ENCODE data around the gene RIOK1.

The RIOK1 gene

DNA sequence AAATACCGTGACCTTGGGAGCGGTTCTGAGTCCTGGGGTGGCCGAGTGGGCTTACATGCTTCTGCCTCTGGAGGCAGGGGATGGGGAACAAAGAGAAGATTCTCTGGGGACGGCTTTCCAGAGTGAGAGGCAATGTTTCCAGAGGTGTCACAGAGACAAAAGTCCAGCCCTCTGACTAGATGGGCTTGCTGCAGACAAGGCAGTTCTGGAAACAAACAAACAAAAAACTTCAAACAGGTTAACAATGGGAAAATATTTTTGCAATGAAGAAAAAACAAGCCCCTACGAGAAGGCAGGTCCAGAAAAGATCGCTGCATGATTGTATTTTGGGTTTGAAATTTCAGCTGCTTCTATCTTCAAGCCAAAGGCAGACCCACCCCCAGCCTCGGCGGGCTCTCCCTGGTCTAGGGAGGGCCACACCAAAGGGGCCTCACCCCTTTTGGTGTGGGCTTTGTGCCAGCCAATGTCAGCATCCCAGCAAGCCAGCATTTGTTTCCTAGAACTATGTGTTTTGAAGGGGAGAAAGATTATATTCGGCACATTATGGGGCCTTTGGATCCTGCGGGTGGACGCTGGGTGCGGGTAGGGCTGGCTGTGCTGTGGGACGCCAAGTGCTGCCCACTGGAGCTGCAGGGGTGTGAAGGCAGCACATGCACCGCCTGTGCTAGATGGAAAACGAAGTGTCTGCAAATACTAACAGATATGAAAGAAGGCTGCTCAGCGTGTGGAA, 42.9 kb downstream of the RIOK1 start:
- no peak for TF ChIP-seq CTCF (IDR thresholded peaks at IDR 0.05; ENCODE audit: extremely low read depth, missing control alignments)
- DNase-seq (ENCODE audit: low spot score) = no peak

- TF ChIP-seq CTCF (IDR thresholded peaks at IDR 0.05; ENCODE audit: extremely low read depth, missing control alignments) = no peak
- no peak for DNase-seq (ENCODE audit: low spot score)
Observed at GRCh38 chr6:7433121-7433617, 43.6 kb downstream of the RIOK1 start.

DNA sequence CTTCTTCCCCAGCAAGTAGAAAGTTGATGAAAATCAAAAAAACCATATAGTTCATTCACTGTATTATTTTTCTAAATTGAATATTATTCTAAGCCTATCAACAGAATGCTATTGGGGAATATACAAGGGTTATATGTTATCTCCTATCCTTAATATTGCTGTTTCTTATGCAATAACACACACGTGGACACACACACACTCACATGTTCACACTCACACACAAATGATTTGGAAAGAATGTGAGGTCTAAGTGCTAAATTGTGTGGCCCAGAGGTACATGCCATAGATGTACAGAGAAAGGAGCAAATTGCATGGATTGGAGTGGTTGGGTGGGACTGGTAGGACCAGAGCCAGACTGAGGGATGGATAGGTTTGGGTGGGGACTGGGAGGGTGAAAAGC, 45.1 kb downstream of the RIOK1 start:
- DNase-seq (ENCODE audit: low spot score) = no peak
- TF ChIP-seq CTCF (IDR thresholded peaks at IDR 0.05; ENCODE audit: extremely low read depth, missing control alignments) = no peak

- TF ChIP-seq CTCF (IDR thresholded peaks at IDR 0.05; ENCODE audit: extremely low read depth, missing control alignments) = no peak
- DNase-seq (ENCODE audit: low spot score) = no peak
Observed at GRCh38 chr6:7438011-7438410, 48.4 kb downstream of the RIOK1 start.

- no peak for DNase-seq (ENCODE audit: low spot score)
- TF ChIP-seq CTCF (IDR thresholded peaks at IDR 0.05; ENCODE audit: extremely low read depth, missing control alignments) = no peak
Observed at GRCh38 chr6:7439228-7439627, 49.6 kb downstream of the RIOK1 start.

DNA sequence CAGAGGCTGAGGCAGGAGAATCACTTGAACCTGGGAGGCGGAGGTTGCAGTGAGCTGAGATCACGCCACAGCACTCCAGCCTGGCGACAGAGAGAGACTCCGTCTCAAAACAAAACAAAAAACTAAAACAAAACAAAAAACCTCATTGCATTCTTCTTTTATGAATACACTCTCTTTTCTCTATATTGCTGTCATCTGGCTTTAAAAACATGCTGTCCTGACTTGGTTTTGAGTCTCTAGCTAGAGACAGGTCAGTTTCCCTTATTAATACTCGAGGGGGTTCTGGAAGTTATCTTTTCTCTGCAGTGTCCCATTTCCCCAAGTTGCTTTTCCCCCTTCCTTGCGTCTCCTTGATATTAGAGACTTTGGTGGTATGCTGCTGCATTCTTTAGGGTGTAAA, 50.9 kb downstream of the RIOK1 start:
- DNase-seq (ENCODE audit: low spot score) = no peak

More for the DNA sequence above, 50.9 kb downstream of the RIOK1 start:
- TF ChIP-seq CTCF (IDR thresholded peaks at IDR 0.05; ENCODE audit: extremely low read depth, missing control alignments) = no peak

All from GM20000 (cell line).